ENCODE measurements around the gene FPGS. TPM values are rescaled to one million over a fixed set of nuclear protein-coding genes. Genes with fewer than 3 reads are reported as not detected.
"Not testable (repeated sequence)": the region's sequence is repeated elsewhere in the genome, so short reads cannot be mapped to it uniquely, and the experiment has no call there.

The FPGS gene
- total and polyA plus RNA-seq, 8 donors: 29.1 to 235 (median 70.4) TPM

DNA sequence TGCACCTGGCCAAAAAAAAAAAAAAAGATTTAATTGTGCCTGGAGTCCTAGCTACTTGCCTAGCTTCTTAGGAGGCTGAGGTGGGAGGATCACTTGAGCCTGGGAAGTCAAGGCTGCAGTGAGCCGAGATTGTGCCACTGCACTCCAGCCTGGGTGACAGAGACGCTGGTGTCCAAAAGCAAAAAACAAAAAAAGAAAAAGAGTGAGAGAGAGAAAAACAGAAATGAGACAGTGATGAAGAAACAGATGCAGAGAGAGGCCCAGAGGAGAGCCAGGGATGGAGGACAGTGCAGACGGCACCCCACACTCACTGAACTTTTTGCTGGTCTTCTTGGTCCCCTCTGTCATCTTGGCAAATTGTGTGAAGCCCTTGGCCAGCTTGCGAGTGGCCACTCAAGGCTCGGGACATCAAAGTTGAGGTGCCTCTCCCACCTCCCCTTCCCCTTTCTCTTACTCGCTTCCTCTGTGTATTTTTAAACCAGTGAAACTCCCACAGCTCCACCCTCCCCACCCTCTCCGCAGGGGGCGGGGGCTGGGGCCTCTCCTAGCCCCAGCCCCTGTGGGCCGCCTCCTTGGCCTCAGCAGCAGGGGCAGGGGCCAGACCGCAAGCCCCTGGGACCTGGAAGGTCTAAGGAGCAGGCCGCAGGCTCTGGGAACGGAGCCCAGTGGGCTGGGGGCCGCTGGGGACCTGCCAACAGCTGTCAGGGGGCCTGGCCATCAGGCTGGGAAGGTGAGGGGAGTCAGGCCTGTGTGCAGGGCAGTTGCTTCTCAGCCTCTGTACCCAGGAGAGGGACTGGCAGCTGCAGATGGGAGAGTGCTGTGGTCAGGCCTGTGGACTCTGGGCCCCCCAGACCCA is 24.2 kb upstream of the FPGS start, which contains the start of gene SH2D3C:
Gene SH2D3C, minus strand, starts transcription at position 387 of the 856 bp plus-strand sequence. Its CDS starts 39 bp downstream, at position 348.
- TF ChIP-seq, protein P1, sequence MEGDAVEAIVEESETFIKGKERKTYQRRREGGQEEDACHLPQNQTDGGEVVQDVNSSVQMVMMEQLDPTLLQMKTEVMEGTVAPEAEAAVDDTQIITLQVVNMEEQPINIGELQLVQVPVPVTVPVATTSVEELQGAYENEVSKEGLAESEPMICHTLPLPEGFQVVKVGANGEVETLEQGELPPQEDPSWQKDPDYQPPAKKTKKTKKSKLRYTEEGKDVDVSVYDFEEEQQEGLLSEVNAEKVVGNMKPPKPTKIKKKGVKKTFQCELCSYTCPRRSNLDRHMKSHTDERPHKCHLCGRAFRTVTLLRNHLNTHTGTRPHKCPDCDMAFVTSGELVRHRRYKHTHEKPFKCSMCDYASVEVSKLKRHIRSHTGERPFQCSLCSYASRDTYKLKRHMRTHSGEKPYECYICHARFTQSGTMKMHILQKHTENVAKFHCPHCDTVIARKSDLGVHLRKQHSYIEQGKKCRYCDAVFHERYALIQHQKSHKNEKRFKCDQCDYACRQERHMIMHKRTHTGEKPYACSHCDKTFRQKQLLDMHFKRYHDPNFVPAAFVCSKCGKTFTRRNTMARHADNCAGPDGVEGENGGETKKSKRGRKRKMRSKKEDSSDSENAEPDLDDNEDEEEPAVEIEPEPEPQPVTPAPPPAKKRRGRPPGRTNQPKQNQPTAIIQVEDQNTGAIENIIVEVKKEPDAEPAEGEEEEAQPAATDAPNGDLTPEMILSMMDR (IDR thresholded peaks at IDR 0.05): no peak
- no peak for TF ChIP-seq POLR2A (IDR thresholded peaks at IDR 0.05)
- no peak for TF ChIP-seq EP300 (IDR thresholded peaks at IDR 0.05)
- no peak for TF ChIP-seq POLR2AphosphoS5 (IDR thresholded peaks at IDR 0.05)
- Histone ChIP-seq H3K4me3 (peak within 1 kb of the TSS; percentile 14 to 35 (median 32)), H3K36me3 (peaks cover 0 to 3% (median 0%) of the 10 kb centered on the region in 4 donors), H3K27ac (peak within 1 kb of the TSS; percentile 30 to 89 (median 66)), H3K4me1 (peaks cover 0 to 57% (median 13%) of the 10 kb centered on the region in 4 donors), H3K9me3 (no peaks in the 10 kb centered on the region), H3K27me3 (no peaks in the 10 kb centered on the region)
- peak in 1 of 2 donors; percentile 68 for DNase-seq
- 50 to 58% (median 54%) methylated on average over 10 to 13 of the region's 13 CpGs for WGBS, 5 donors
- intact Hi-C loops (cut with DNase I; ENCODE audit: low total_unique reads): no loop called here

DNA sequence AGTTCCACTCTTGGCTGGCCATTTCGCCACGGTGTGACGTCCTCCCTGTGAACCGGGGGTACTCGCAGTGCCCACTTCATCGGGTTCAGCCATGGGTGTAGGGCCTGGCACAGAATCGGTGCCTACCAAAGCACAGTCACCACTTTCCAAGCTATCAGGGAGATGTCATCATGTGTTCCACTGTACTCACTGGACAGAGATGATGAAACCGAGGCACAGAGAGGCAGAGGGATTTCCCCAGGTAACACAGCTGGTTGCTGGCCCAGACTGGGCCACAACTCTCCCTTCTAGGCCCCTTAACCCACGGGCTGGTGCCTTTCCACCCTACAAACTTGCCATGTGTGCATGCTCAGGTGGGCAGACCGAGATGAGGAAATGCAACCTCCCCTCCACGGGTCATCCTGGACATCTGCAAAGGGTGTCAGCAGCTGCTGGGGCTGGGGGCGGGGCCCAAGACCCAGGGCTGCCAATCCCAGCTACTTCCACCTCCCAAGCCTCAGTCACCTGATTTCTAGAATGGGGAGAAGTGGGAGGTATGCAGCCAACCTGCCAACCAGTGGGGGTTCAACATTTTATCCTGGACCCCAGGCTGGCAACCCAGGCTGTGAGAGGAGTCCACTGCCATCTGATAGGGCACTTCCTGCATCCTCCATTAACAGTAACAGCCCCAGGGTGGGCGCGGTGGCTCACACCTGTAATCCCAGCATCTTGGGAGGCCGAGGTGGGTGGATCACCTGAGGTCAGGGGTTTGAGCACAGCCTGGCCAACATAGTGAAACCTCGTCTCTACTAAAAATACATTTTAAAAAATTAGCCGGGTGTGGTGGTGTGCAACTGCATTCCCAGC is 23.3 kb upstream of the FPGS start:
- DNase-seq: no peak
- peak overlapping the region; percentile 6 to 35 (median 28) for H3K4me3 ChIP-seq
- H3K36me3 ChIP-seq: no peaks in the 10 kb centered on the region
- intact Hi-C loops (cut with DNase I; ENCODE audit: low total_unique reads): no loop called here
- WGBS, 5 donors: 60 to 74% (median 69%) methylated on average over 15 to 17 of the region's 17 CpGs
- H3K27me3 ChIP-seq: no peaks in the 10 kb centered on the region
- H3K4me1 ChIP-seq: peaks cover under 1 to 65% (median 18%) of the 10 kb centered on the region in 4 donors
- H3K27ac ChIP-seq: peak overlapping the region; percentile 30 to 89 (median 66)
- no peaks in the 10 kb centered on the region for H3K9me3 ChIP-seq
- TF ChIP-seq POLR2AphosphoS5 (IDR thresholded peaks at IDR 0.05) (no peak), EP300 (IDR thresholded peaks at IDR 0.05) (no peak), POLR2A (IDR thresholded peaks at IDR 0.05) (no peak)
- TF ChIP-seq, protein P1 (IDR thresholded peaks at IDR 0.05): no peak

DNA sequence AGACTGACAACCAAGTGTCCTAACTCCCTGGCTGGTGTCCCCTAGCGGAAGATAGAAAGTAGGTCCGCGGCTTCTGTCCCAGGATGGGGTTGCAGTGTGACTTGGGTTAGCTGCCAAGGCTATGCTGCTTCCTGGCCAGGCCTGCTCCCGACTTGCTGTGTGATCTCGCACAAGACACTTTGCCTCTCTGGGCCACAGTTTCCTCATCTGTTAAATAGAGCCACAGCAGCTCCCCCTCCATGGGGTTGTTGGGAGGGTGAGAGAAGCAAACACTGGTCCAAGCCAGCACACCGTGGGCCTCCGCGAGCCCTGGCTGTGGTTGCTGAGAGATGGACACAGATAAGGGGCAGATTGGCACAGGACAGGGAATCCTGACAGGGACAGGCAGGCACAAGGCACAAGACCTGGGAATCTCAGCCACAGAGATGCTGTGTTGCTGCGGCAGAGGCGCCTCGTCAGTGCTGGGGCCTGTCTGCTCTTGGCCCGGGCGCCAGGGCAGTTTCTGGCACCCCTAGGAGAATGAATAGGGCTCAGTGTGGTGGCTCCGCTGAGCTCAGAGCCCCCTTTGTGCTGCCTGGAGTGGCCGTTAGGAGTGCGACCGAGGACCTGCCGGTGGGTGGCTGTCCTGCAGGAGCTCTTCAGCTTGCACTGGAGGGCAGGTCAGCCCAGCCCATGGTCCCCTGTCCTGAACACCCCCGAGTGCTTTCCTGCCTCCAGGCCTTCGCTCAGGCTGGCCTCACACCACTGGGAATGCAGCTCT is 22.4 kb upstream of the FPGS start:
- intact Hi-C loops (cut with DNase I; ENCODE audit: low total_unique reads): loop anchor here (5.0 kb wide), 2 partner anchors 43 to 173 kb away; partner anchors contain the start of gene TOR2A
- Histone ChIP-seq H3K9me3 (no peaks in the 10 kb centered on the region), H3K27me3 (no peaks in the 10 kb centered on the region), H3K4me1 (peaks cover 7 to 72% (median 24%) of the 10 kb centered on the region in 4 donors), H3K4me3 (no peak overlapping the region), H3K36me3 (no peaks in the 10 kb centered on the region), H3K27ac (peak overlapping the region in 3 of 5 donors; percentile 13 to 89 (median 85))
- TF ChIP-seq POLR2A (IDR thresholded peaks at IDR 0.05) (no peak), EP300 (IDR thresholded peaks at IDR 0.05) (no peak)
- TF ChIP-seq, protein P1 (IDR thresholded peaks at IDR 0.05): no peak
- DNase-seq: no peak
- WGBS, 5 donors: 64 to 82% (median 74%) methylated on average over 7 to 20 of the region's 20 CpGs

DNA sequence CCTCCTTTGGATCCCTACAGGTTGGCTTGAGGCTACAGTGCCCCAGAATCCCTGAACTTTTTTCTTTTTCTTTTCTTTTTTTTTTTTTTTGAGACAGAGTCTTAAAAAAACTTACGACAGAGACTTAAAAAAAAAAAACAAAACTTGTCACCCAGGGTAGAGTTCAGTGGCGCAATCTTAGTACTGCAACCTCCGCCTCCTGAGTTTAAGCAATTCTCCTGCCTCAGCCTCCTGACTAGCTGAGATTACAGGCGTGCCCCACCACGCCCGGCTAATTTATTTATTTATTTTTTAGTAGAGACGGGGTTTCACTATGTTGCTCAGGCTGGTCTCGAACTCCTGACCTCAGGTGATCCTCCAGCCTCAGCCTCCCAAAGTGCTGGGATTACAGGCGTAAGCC is 21.8 kb upstream of the FPGS start:
- not testable (repeated sequence) for H3K9me3 ChIP-seq, H3K4me3 ChIP-seq, H3K27me3 ChIP-seq, DNase-seq, H3K36me3 ChIP-seq
- intact Hi-C loops (cut with DNase I; ENCODE audit: low total_unique reads): loop anchor here (5.0 kb wide), 2 partner anchors 44 to 174 kb away; partner anchors contain the start of gene TOR2A
- Histone ChIP-seq H3K27ac (peak overlapping the region in 3 of 5 donors; percentile 13 to 89 (median 85)), H3K4me1 (peaks cover 7 to 72% (median 24%) of the 10 kb centered on the region in 4 donors)
- WGBS, 5 donors: 78 to 84% (median 82%) methylated on average over 9 of the region's 9 CpGs

Measured in stomach (tissue), 9 donors.